Calu3 (cell line): ENCODE measurements around the gene POLR2A. TPM values are rescaled to one million over a fixed set of nuclear protein-coding genes. Genes with fewer than 3 reads are reported as not detected.
"Not testable (repeated sequence)": the region's sequence is repeated elsewhere in the genome, so short reads cannot be mapped to it uniquely, and the experiment has no call there.

Experiments used
- BruUV-seq: library from RNA; stranded (reverse); fragments of 400-500 nt; replicated peaks from 2 replicates; lab custom pipeline; 2021; lab: Mats Ljungman, UMichigan
- CTCF ChIA-PET: fragments of 300-600 bp; sonication (Branson Sonifier 250); formaldehyde crosslinking; loops from one replicate; lab custom pipeline; 2022; ENCODE audit warnings: antibody characterized with exemption; lab: Charles Lee
- DNase-seq: peaks from one replicate; pipeline ENCODE4 v3.0.0; 2022
- H3K27ac Mint-ChIP-seq: one replicate; pipeline ENCODE4 v1.8.0; 2022; ENCODE audit warnings: mixed read lengths; ENCODE audit not compliant: unreplicated experiment
- H3K27me3 Mint-ChIP-seq: one replicate; pipeline ENCODE4 v1.8.0; 2022; ENCODE audit warnings: mixed read lengths; ENCODE audit not compliant: unreplicated experiment
- H3K36me3 Mint-ChIP-seq: one replicate; pipeline ENCODE4 v1.8.0; 2022; ENCODE audit warnings: mild to moderate bottlenecking, moderate library complexity, mixed read lengths; ENCODE audit not compliant: insufficient read depth, unreplicated experiment
- H3K4me1 Mint-ChIP-seq: one replicate; pipeline ENCODE4 v1.8.0; 2022; ENCODE audit warnings: mild to moderate bottlenecking, low read depth, mixed read lengths; ENCODE audit not compliant: unreplicated experiment
- H3K4me3 Mint-ChIP-seq: one replicate; pipeline ENCODE4 v1.8.0; 2022; ENCODE audit warnings: mild to moderate bottlenecking, low read depth, moderate library complexity, mixed read lengths; ENCODE audit not compliant: unreplicated experiment
- H3K9me3 Mint-ChIP-seq: one replicate; pipeline ENCODE4 v1.8.0; 2022; ENCODE audit warnings: low read depth, mixed read lengths; ENCODE audit not compliant: unreplicated experiment
- CTCF ChIP-seq: fragments of 200-600 bp; IDR thresholded peaks from one replicate; pipeline ENCODE4 v1.8.0; 2022; ENCODE audit warnings: antibody characterized with exemption; ENCODE audit not compliant: unreplicated experiment
- intact Hi-C: fragments of 100-400 bp; cut with micrococcal nuclease; formaldehyde crosslinking; loops from one replicate; pipeline ENCODE4 v1.10.0; 2022; ENCODE audit not compliant: unreplicated experiment
- total RNA-seq: library from RNA; stranded (reverse); gene quantifications from 2 replicates; pipeline ENCODE4 v1.2.3, GENCODE V29; 2022

POLR2A gene
- total RNA-seq, 1 experiment from 2014 or later = 89.0 TPM

GRCh38 chr17:7479213-7480088 lies 4.7 kb upstream of the POLR2A start, which contains the start of gene ZBTB4:
Gene ZBTB4 (minus strand): TSS chr17:7479631. CDS start chr17:7466801, 12,830 bp downstream.
- intact Hi-C loops = loop anchor here (5.0 kb wide), 1 partner anchor 42 kb away; the partner anchor contains the start of genes FGF11 and TMEM102

GRCh38 chr17:7480089-7480384 lies 4.1 kb upstream of the POLR2A start:
- Mint-ChIP-seq H3K36me3 (peaks cover 61% of the 10 kb centered on the region), H3K9me3 (peaks cover 3% of the 10 kb centered on the region), H3K4me3 (peak overlapping the region; percentile 74), H3K4me1 (peaks cover 47% of the 10 kb centered on the region), H3K27ac (peak overlapping the region; percentile 76), H3K27me3 (no peaks in the 10 kb centered on the region)
- intact Hi-C loops = no loop called here
- BruUV-seq = no TSS peak
- CTCF ChIA-PET = interaction anchor here (1.4 kb wide), 1 partner anchor 124 kb away, joined by 3 read pairs; no protein-coding TSS in a partner anchor
- DNase-seq = no peak
- no peak for TF ChIP-seq CTCF

More at GRCh38 chr17:7479213-7480088, 4.7 kb upstream of the POLR2A start, which contains the start of gene ZBTB4:
- no peak for TF ChIP-seq CTCF
- BruUV-seq = no TSS peak
- peak within 1 kb of the TSS; percentile 76 for H3K27ac Mint-ChIP-seq
- no peaks in the 10 kb centered on the region for H3K27me3 Mint-ChIP-seq
- CTCF ChIA-PET = interaction anchor here (1.1 to 1.4 kb wide), 3 partner anchors 43 to 123 kb away, joined by 3 to 5 read pairs (median 3); no protein-coding TSS in a partner anchor
- H3K9me3 Mint-ChIP-seq = peaks cover 3% of the 10 kb centered on the region
- peaks cover 55% of the 10 kb centered on the region for H3K36me3 Mint-ChIP-seq
- peaks cover 47% of the 10 kb centered on the region for H3K4me1 Mint-ChIP-seq
- H3K4me3 Mint-ChIP-seq = peak within 1 kb of the TSS; percentile 74
- peak; percentile 43 for DNase-seq

DNA sequence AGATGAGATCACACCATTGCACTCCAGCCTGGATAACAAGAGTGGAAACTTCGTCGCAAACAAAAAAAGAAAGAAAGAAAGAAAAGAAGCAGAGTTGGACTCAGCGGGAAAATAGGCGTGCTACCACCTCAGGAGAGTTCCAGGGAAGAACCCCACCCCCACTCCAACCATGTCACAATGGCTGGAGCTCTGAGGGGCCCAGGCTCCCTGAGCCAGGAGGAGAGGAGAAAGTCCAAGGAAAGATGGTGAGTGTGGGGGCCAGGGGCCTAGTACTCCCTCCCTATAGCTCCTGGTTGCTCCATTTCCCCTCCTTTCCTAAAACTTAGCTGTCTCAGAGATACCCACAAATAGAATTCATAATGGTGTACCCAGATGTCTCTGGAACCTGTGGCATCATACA lies 2.9 kb upstream of the POLR2A start, which contains the start of gene SLC35G6:
SLC35G6 (plus strand) TSS at position 172 of the 400 bp plus-strand sequence; CDS start at position 243, 71 bp downstream.
- H3K9me3 Mint-ChIP-seq, H3K27me3 Mint-ChIP-seq, intact Hi-C loops, BruUV-seq, DNase-seq, CTCF ChIA-PET: not testable (repeated sequence)
- Mint-ChIP-seq H3K4me3 (peak within 1 kb of the TSS; percentile 74), H3K4me1 (peaks cover 51% of the 10 kb centered on the region), H3K36me3 (peaks cover 66% of the 10 kb centered on the region), H3K27ac (peak within 1 kb of the TSS; percentile 76)

- H3K9me3 Mint-ChIP-seq, intact Hi-C loops, DNase-seq, H3K27me3 Mint-ChIP-seq, CTCF ChIA-PET, BruUV-seq: not testable (repeated sequence)
- peak overlapping the region; percentile 93 for H3K4me3 Mint-ChIP-seq
- peak overlapping the region; percentile 96 for H3K27ac Mint-ChIP-seq
- peaks cover 48% of the 10 kb centered on the region for H3K4me1 Mint-ChIP-seq
- peaks cover 65% of the 10 kb centered on the region for H3K36me3 Mint-ChIP-seq
These were observed 2.1 kb upstream of the POLR2A start for GRCh38 chr17:7481842-7482741.

DNA sequence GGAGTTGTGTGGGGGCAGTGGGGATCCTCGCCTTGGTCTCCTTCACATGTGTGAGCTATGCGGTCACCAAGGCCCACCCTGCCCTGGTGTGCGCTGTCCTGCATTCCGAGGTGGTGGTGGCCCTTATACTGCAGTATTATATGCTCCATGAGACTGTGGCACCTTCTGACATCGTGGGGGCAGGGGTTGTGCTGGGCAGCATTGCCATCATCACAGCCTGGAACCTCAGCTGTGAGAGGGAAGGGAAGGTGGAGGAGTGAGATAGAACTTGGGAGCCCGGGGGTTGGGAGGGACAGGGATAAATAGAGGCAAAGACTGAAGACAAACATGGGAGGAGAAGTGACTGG lies 1.5 kb upstream of the POLR2A start:
- Mint-ChIP-seq H3K27ac (peak overlapping the region; percentile 96), H3K4me1 (peaks cover 48% of the 10 kb centered on the region), H3K36me3 (peaks cover 63% of the 10 kb centered on the region), H3K4me3 (peak overlapping the region; percentile 93)
- intact Hi-C loops, H3K9me3 Mint-ChIP-seq, CTCF ChIA-PET, DNase-seq, H3K27me3 Mint-ChIP-seq, BruUV-seq: not testable (repeated sequence)
